ENCODE results near the gene MRGPRE.

GRCh38 chr11:3197878-3198528, 34.2 kb downstream of the MRGPRE start:
- TF ChIP-seq CTCF (IDR thresholded peaks at IDR 0.05; ENCODE audit: low read depth, low read length, poor library complexity, severe bottlenecking) (no peak), EZH2phosphoT487 (IDR thresholded peaks at IDR 0.05; ENCODE audit: borderline replicate concordance, low read length) (no peak)
